Measurements from ENCODE around the gene PRX. TPM values are rescaled to one million over a fixed set of nuclear protein-coding genes. Genes with fewer than 3 reads are reported as not detected.

PRX gene
- total and polyA plus RNA-seq, 2 of the 13 experiments (the other 11 are each of a cell fraction or from before 2014, with no cell fraction given): 0.66 TPM

- Histone ChIP-seq H3K4me2 (ENCODE audit: low read depth, low read length) (no peak overlapping the region), H4K20me1 (ENCODE audit: insufficient read depth, low read length) (peaks cover 13% of the 10 kb centered on the region), H3K4me3 (replicated peaks in 1 of 3; ENCODE audit: insufficient read depth in 1 of 3, low read depth in 2 of 3, low read length in 3 of 3) (no peak overlapping the region), H2AFZ (ENCODE audit: low read length) (no peak overlapping the region), H3K27ac (ENCODE audit: extremely low read length, insufficient read depth, low read length) (no peak overlapping the region), H3K9me3 (ENCODE audit: low read length) (no peaks in the 10 kb centered on the region), H3K4me1 (ENCODE audit: insufficient read depth, low read length) (peaks cover 12% of the 10 kb centered on the region), H3K27me3 (ENCODE audit: control insufficient read depth in 1 of 2, insufficient read depth in 2 of 2, low read length in 2 of 2) (peaks cover 0 to 5% of the 10 kb centered on the region in 2 experiments; a peak in 1 of 5 replicates), H3K79me2 (ENCODE audit: insufficient read depth, low read length) (peaks cover 27% of the 10 kb centered on the region), H3K36me3 (replicated peaks in 1 of 2; ENCODE audit: control insufficient read depth in 1 of 2, insufficient read depth in 2 of 2, low read length in 2 of 2) (peaks cover 7 to 17% of the 10 kb centered on the region in 2 experiments; a peak in 4 of 5 replicates), H3K9ac (ENCODE audit: insufficient read depth, low read depth, low read length) (no peak overlapping the region)
- intact Hi-C loops (cut with micrococcal nuclease; ENCODE audit: unreplicated experiment): loop anchor here (2.0 kb wide), 2 partner anchors 19 to 25 kb away; partner anchors contain the start of gene BLVRB
- in situ Hi-C loops (cut with HindIII; ENCODE audit: extremely low pct_ligation_motif_present, low pct_unique_long_range_greater_than_20kb): no loop called here
- no peak for TF ChIP-seq ZZZ3 (CRISPR knock-in tag; IDR thresholded peaks at IDR 0.05; ENCODE audit: borderline replicate concordance)
- no peak for TF ChIP-seq RFXAP (CRISPR knock-in tag; IDR thresholded peaks at IDR 0.05; ENCODE audit: borderline replicate concordance)
- no peak for TF ChIP-seq POGK (CRISPR knock-in tag; conservative IDR thresholded peaks at IDR 0.05)
- TF ChIP-seq SPEN (CRISPR knock-in tag; IDR thresholded peaks at IDR 0.05; ENCODE audit: low read depth): no peak
- no peak for TF ChIP-seq PHB2 (IDR thresholded peaks at IDR 0.05; ENCODE audit: partially characterized antibody)
- TF ChIP-seq ZNF276 (CRISPR knock-in tag; IDR thresholded peaks at IDR 0.05; ENCODE audit: low read depth): no peak
- ATAC-seq: no peak
- no peak for DNase-seq (ENCODE audit: low spot score)
- no TSS peak for BruUV-seq (replicated peaks)
- ChIA-PET CTCF (ENCODE audit: low intra/inter-chr PET ratio, low total read pairs) (no interaction called here), POLR2A (interaction anchor here (4.6 kb wide), 1 partner anchor 25 kb away, joined by 50 read pairs; no protein-coding TSS in a partner anchor)
- 85% methylated on average over 9 of the region's 9 CpGs for WGBS (ENCODE audit: low lambda C conversion rate)
- no peak for FAIRE-seq
Observed at GRCh38 chr19:40445780-40446262, 32.6 kb upstream of the PRX start.

Data from HepG2 (cell line).